SK-N-SH (cell line): Measurements from ENCODE around the gene SND1. TPM values are rescaled to one million over a fixed set of nuclear protein-coding genes. Genes with fewer than 3 reads are reported as not detected.

Experiments used
- CTCF ChIA-PET: fragments of 300-600, 350-600 bp; formaldehyde crosslinking; extraction: SDS; loops from one replicate; lab custom pipeline; 2021; lab: Yijun Ruan, JAX
- POLR2A ChIA-PET: fragments of 350-600 bp; sonication (Branson Sonifier 250); formaldehyde crosslinking; extraction: SDS; loops from one replicate; lab custom pipeline; 2020; ENCODE audit warnings: antibody characterized with exemption, inconsistent platforms; lab: Yijun Ruan, JAX
- DNase-seq: peaks from one replicate; pipeline ENCODE4 v3.0.0; 2012
- H2AFZ ChIP-seq: fragments of 200-600 bp; sonication (generic); 2 replicates; pipeline ENCODE4 v1.8.1; 2016; ENCODE audit warnings: antibody characterized with exemption, mild to moderate bottlenecking, low read depth
- H3F3A ChIP-seq: fragments of 200-600 bp; sonication (generic); replicated peaks from 2 replicates; pipeline ENCODE3; 2016; ENCODE audit warnings: antibody characterized with exemption, mild to moderate bottlenecking; ENCODE audit not compliant: insufficient read depth
- H3K27ac ChIP-seq, 2 experiments: fragments of 200-500 bp in 1 of 2; fragments of 200-600 bp in 1 of 2; sonication (Bioruptor generic) in 1 of 2; sonication (generic), shearing (Covaris generic) in 1 of 2; 2 replicates each; pipeline versions ENCODE4 v1.5.1 to v1.6.1; 2014 to 2016; ENCODE audit warnings: low read depth in 2 of 2, inconsistent platforms in 1 of 2, low read length in 1 of 2, mild to moderate bottlenecking in 1 of 2, mixed read lengths in 1 of 2
- H3K27me3 ChIP-seq: fragments of 200-600 bp; sonication (generic), shearing (Covaris generic); 2 replicates; pipeline ENCODE4 v1.6.1; 2016; ENCODE audit warnings: mixed run types; ENCODE audit not compliant: insufficient read depth
- H3K36me3 ChIP-seq, 2 experiments: fragments of 200-500 bp in 1 of 2; fragments of 200-600 bp in 1 of 2; sonication (Bioruptor generic) in 1 of 2; sonication (generic) in 1 of 2; replicated peaks in 1 of 2; 2 replicates each; pipeline versions ENCODE3 to v1.5.1; 2014 to 2016; ENCODE audit warnings: low read length in 1 of 2, mild to moderate bottlenecking in 1 of 2; ENCODE audit not compliant: insufficient read depth in 2 of 2, control insufficient read depth in 1 of 2
- H3K4me1 ChIP-seq, 2 experiments: fragments of 200-500 bp in 1 of 2; fragments of 200-600 bp in 1 of 2; sonication (Bioruptor generic) in 1 of 2; sonication (generic), shearing (Covaris generic) in 1 of 2; 2 replicates each; pipeline versions ENCODE4 v1.5.1 to v1.6.1; 2014 to 2016; ENCODE audit warnings: low read depth in 1 of 2, low read length in 1 of 2, mixed run types in 1 of 2; ENCODE audit not compliant: insufficient read depth in 2 of 2, control insufficient read depth in 1 of 2
- H3K4me2 ChIP-seq: fragments of 200-600 bp; sonication (generic), shearing (Covaris generic); 2 replicates; pipeline ENCODE4 v1.6.1; 2017; ENCODE audit warnings: mixed run types
- H3K4me3 ChIP-seq, 2 experiments: fragments of 200-500 bp in 1 of 2; fragments of 200-600 bp in 1 of 2; sonication (Bioruptor generic) in 1 of 2; sonication (generic), shearing (Covaris generic) in 1 of 2; 2 replicates each; pipeline versions ENCODE4 v1.5.1 to v1.8.1; 2014 to 2016; ENCODE audit warnings: low read depth in 2 of 2, inconsistent platforms in 1 of 2, low read length in 1 of 2, mild to moderate bottlenecking in 1 of 2, mixed read lengths in 1 of 2, moderate library complexity in 1 of 2
- H3K79me2 ChIP-seq: fragments of 200-600 bp; sonication (generic); 2 replicates; pipeline ENCODE4 v1.8.1; 2017; ENCODE audit warnings: mild to moderate bottlenecking; ENCODE audit not compliant: insufficient read depth
- H3K9ac ChIP-seq: fragments of 200-600 bp; sonication (generic); 2 replicates; pipeline ENCODE4 v1.6.1; 2017; ENCODE audit warnings: mixed run types
- H3K9me2 ChIP-seq: fragments of 200-600 bp; sonication (generic); 2 replicates; pipeline ENCODE4 v1.6.1; 2017; ENCODE audit warnings: mixed run types
- H3K9me3 ChIP-seq: fragments of 200-600 bp; sonication (generic); 2 replicates; pipeline ENCODE4 v1.6.1; 2017; ENCODE audit warnings: mixed run types, mild to moderate bottlenecking, moderate library complexity
- H4K20me1 ChIP-seq: fragments of 200-600 bp; sonication (generic); 2 replicates; pipeline ENCODE4 v1.6.1; 2017; ENCODE audit warnings: mild to moderate bottlenecking, mixed run types; ENCODE audit not compliant: insufficient read depth
- CHD2 ChIP-seq: fragments of 150-350 bp; IDR thresholded peaks from 2 replicates; pipeline ENCODE4 v1.6.1; 2018; ENCODE audit warnings: low read length; ENCODE audit not compliant: partially characterized antibody
- EP300 ChIP-seq, 2 experiments: IDR thresholded peaks; 2 replicates each; pipeline versions ENCODE4 v1.4.0 to v1.6.1; 2012; ENCODE audit warnings: borderline replicate concordance in 1 of 2, low read depth in 1 of 2, low read length in 1 of 2
- EZH2phosphoT487 ChIP-seq: fragments of 200-600 bp; sonication (generic); IDR thresholded peaks from 2 replicates; pipeline ENCODE4 v1.6.1; 2017; ENCODE audit warnings: low read depth, mixed run types, mild to moderate bottlenecking, antibody characterized with exemption, moderate library complexity, borderline replicate concordance
- FOXJ3 ChIP-seq: sonication (generic); formaldehyde crosslinking; IDR thresholded peaks from 2 replicates; pipeline ENCODE4 v1.5.1; 2020; ENCODE audit warnings: mild to moderate bottlenecking, missing genetic modification reagents
- IRF3 ChIP-seq: fragments of 150-350 bp; IDR thresholded peaks from 2 replicates; pipeline ENCODE4 v1.6.1; 2016; ENCODE audit warnings: mild to moderate bottlenecking, low read depth, low read length
- RXRA ChIP-seq: IDR thresholded peaks from 2 replicates; pipeline ENCODE4 v1.4.0; 2012; ENCODE audit warnings: low read depth, mild to moderate bottlenecking, borderline replicate concordance
- SMC3 ChIP-seq: IDR thresholded peaks from 2 replicates; pipeline ENCODE4 v1.6.1; 2012; ENCODE audit warnings: low read depth, low read length, improper control_type of control experiment
- TCF12 ChIP-seq: IDR thresholded peaks from 2 replicates; pipeline ENCODE4 v1.4.0; 2012
- USF1 ChIP-seq: IDR thresholded peaks from 2 replicates; pipeline ENCODE4 v1.4.0; 2012; ENCODE audit warnings: low read depth, borderline replicate concordance
- YY1 ChIP-seq: IDR thresholded peaks from 2 replicates; pipeline ENCODE4 v1.4.0; 2012; ENCODE audit warnings: low read depth, mild to moderate bottlenecking
- WGBS: methylation state at CpG from one replicate; pipeline ENCODE4 v1.1.6; 2017; ENCODE audit warnings: low lambda C conversion rate; 5-methylcytosine and 5-hydroxymethylcytosine counted together
- polyA plus RNA-seq, 3 experiments: library from polyadenylated mRNA; depleted of rRNA; stranded (reverse); fragments of >200 nt; gene quantifications; 2 replicates each; pipeline ENCODE4 v1.2.3, GENCODE V29; 2012
- TF ChIP-seq, protein P1 (sequence below): IDR thresholded peaks from 2 replicates; pipeline ENCODE4 v1.4.0; 2012; ENCODE audit warnings: low read depth
- TF ChIP-seq, protein P2 (sequence below): IDR thresholded peaks from 2 replicates; pipeline ENCODE4 v1.6.1; 2012; ENCODE audit warnings: mild to moderate bottlenecking, low read depth, low read length, moderate library complexity

Gene SND1
- polyA plus RNA-seq, 1 of the 3 experiments (the other 2 are of a cell fraction): 165 TPM

DNA sequence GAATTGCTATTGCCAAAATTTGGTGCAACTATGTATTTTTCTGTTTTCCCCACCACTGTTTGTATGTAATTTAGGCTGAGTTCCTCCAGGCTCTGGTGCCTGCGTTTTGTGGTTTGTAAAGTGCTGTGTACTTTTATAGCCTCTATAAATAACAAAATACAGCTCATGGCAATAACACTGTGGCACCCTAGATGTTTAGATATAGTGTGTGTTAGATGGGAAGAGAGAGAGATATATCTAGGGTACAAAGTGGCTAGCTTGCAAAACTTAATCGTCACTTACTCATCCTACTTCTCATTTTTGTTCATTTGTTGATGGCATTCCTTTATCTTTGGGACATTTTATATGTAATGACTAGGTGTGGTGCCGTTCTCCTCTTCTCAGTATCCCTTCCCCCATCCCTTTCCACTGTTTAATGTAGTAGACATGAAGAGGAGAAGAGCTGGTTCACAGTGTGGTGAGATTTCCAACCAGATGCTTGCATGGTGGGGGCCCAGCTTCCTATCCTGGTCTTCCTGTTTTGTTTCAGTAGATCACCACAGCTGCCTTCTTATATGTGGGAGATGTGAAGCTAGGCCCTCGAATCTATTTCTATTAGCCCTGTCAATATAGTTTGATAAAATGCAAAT is 115.0 kb downstream of the SND1 start:
- no peak overlapping the region for H2AFZ ChIP-seq
- WGBS: 93% methylated on average over 4 of the region's 4 CpGs
- H3K4me1 ChIP-seq: peaks cover 34 to 37% of the 10 kb centered on the region in 2 experiments
- H3K4me3 ChIP-seq: no peak overlapping the region
- TF ChIP-seq IRF3: no peak
- no peak for TF ChIP-seq EP300 (IDR thresholded peaks at IDR 0.05; ENCODE audit: borderline replicate concordance in 1 of 2, low read depth in 1 of 2, low read length in 1 of 2)
- TF ChIP-seq CHD2: no peak
- TF ChIP-seq, all 33 proteins: peak for 0
- no peak overlapping the region for H3K9ac ChIP-seq
- peaks cover 34% of the 10 kb centered on the region for H3F3A ChIP-seq
- DNase-seq: no peak
- ChIA-PET POLR2A (interaction anchor here (0.6 kb wide), 1 partner anchor 11 kb away, joined by 3 read pairs; no protein-coding TSS in a partner anchor), CTCF (interaction anchor here (0.8 to 2.5 kb wide), 5 partner anchors 11 to 368 kb away, joined by 3 to 12 read pairs (median 3); no protein-coding TSS in a partner anchor)
- no peak overlapping the region for H3K27ac ChIP-seq
- H3K36me3 ChIP-seq: peaks cover 0 to 16% of the 10 kb centered on the region in 2 experiments
- H3K79me2 ChIP-seq: peaks cover 88% of the 10 kb centered on the region
- no peaks in the 10 kb centered on the region for H3K27me3 ChIP-seq
- H3K9me3 ChIP-seq: no peaks in the 10 kb centered on the region
- H3K9me2 ChIP-seq: no peaks in the 10 kb centered on the region
- H3K4me2 ChIP-seq: no peak overlapping the region
- peaks cover 55% of the 10 kb centered on the region for H4K20me1 ChIP-seq

DNA sequence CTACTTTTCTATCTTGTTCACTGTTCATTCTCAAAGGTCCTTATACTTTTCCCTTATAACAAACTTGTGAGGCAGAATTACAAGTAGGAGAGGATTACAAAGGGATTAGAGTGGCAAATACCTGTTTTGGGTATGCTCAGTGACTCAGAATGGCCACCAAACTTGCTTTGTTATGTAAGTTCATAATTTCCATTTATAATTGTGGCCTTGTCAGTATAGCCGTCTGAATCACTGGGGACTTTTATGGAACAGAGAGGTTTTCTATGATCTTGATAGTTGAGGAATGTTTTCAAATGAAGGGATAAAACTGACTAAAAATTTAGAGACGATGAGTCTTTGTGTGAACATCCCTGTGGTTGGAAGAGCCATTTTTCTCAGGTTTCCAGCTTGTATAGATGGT is 116.2 kb downstream of the SND1 start:
- no peak for DNase-seq
- Histone ChIP-seq H3K27ac (peak overlapping the region in 1 of 2 experiments; percentile 58; a peak in 2 of 4 replicates), H3K4me1 (peaks cover 34 to 37% of the 10 kb centered on the region in 2 experiments), H3K79me2 (peaks cover 88% of the 10 kb centered on the region), H3K27me3 (no peaks in the 10 kb centered on the region), H4K20me1 (peaks cover 48% of the 10 kb centered on the region), H3F3A (peaks cover 34% of the 10 kb centered on the region), H3K9me3 (no peaks in the 10 kb centered on the region), H3K4me3 (no peak overlapping the region), H3K9me2 (no peaks in the 10 kb centered on the region), H3K9ac (no peak overlapping the region), H3K36me3 (peaks cover 0 to 16% of the 10 kb centered on the region in 2 experiments), H2AFZ (no peak overlapping the region), H3K4me2 (no peak overlapping the region)
- POLR2A ChIA-PET: no interaction called here
- CTCF ChIA-PET: interaction anchor here (0.8 to 2.5 kb wide), 3 partner anchors 12 to 367 kb away, joined by 4 to 12 read pairs (median 4); no protein-coding TSS in a partner anchor
- 83% methylated on average over 2 of the region's 2 CpGs for WGBS
- no peak for TF ChIP-seq USF1
- TF ChIP-seq, protein P1, sequence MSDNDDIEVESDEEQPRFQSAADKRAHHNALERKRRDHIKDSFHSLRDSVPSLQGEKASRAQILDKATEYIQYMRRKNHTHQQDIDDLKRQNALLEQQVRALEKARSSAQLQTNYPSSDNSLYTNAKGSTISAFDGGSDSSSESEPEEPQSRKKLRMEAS: no peak
- no peak for TF ChIP-seq EZH2phosphoT487
- no peak for TF ChIP-seq SMC3
- TF ChIP-seq FOXJ3: no peak
- TF ChIP-seq IRF3: no peak
- TF ChIP-seq YY1: no peak
- TF ChIP-seq EP300 (IDR thresholded peaks at IDR 0.05; ENCODE audit: borderline replicate concordance in 1 of 2, low read depth in 1 of 2, low read length in 1 of 2): no peak
- no peak for TF ChIP-seq RXRA
- no peak for TF ChIP-seq TCF12
- TF ChIP-seq, protein P2, sequence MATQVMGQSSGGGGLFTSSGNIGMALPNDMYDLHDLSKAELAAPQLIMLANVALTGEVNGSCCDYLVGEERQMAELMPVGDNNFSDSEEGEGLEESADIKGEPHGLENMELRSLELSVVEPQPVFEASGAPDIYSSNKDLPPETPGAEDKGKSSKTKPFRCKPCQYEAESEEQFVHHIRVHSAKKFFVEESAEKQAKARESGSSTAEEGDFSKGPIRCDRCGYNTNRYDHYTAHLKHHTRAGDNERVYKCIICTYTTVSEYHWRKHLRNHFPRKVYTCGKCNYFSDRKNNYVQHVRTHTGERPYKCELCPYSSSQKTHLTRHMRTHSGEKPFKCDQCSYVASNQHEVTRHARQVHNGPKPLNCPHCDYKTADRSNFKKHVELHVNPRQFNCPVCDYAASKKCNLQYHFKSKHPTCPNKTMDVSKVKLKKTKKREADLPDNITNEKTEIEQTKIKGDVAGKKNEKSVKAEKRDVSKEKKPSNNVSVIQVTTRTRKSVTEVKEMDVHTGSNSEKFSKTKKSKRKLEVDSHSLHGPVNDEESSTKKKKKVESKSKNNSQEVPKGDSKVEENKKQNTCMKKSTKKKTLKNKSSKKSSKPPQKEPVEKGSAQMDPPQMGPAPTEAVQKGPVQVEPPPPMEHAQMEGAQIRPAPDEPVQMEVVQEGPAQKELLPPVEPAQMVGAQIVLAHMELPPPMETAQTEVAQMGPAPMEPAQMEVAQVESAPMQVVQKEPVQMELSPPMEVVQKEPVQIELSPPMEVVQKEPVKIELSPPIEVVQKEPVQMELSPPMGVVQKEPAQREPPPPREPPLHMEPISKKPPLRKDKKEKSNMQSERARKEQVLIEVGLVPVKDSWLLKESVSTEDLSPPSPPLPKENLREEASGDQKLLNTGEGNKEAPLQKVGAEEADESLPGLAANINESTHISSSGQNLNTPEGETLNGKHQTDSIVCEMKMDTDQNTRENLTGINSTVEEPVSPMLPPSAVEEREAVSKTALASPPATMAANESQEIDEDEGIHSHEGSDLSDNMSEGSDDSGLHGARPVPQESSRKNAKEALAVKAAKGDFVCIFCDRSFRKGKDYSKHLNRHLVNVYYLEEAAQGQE: no peak
